Measurements from ENCODE around the gene TCTN3.
"Not testable (repeated sequence)": the region's sequence is repeated elsewhere in the genome, so short reads cannot be mapped to it uniquely, and the experiment has no call there.

The TCTN3 gene

DNA sequence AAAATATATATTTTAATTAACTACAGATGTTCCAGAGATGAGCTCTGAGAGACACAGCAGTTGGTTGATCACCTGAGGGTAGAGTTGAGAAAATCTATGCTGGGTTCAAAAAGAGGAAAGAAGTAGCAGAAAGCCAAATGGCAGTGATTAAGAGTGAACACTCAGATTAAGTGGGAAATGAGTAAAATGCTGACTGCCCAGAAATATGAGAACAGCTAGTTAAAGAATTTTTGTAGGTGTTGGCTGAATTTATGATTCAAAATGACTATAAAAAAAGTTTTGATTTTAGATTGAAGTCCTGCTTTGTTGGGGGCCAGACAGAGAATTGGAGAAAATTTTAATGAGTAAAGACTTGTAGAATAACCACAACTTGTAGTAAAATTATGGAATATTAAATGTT is 9.8 kb downstream of the TCTN3 start:
- DNase-seq = no peak

DNA sequence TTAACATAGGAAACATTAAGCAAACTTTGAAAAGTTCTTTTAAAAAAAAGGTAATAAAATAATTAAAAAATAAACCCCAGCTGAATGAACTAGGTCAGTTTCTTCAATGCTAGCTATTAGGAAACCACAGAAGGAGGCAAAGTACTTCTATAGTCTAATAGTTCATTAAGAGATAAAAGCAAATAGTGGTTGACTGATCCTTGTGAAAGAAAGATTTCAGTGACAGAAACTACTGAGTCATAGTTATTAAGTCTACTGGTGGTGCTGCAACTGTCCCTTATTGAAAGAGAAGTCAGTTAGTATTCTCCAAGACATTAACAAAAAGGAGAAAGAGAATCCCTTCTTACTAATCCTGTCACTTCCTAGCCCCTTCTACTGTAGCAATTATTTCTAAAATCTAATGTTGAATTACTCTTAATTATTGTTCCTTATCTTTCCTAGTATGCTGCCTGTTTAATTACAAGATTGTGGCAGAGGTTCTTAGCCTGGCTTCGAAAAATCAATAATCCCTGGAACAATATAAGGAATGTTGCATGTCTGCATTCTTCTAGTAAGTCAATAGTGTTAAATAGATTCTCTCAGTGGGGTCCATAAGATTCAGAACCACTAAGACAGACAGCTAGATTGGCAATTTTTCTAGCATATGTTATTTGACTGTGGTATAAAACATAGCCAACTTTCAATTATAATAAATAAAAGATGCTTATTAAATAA is 18.2 kb downstream of the TCTN3 start:
- no peak for DNase-seq

DNA sequence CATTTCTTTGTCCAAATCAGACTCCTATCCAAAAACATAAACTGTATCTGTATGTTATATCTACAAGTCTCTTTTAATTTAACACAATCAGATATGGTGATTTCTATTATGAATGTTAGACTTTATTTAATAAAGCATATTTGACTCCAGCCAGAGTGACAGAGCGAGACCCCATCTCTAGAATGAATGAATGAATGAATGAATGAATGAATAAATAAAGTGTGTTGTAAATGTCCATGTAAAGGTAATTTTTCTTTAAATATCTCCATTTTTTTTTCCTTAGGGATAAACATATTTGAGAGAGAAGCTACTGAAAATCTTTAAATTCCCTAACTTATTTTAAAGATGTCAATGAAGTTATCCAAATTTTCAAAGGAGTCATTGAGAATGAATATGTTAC is 19.1 kb downstream of the TCTN3 start:
- DNase-seq = no peak

DNA sequence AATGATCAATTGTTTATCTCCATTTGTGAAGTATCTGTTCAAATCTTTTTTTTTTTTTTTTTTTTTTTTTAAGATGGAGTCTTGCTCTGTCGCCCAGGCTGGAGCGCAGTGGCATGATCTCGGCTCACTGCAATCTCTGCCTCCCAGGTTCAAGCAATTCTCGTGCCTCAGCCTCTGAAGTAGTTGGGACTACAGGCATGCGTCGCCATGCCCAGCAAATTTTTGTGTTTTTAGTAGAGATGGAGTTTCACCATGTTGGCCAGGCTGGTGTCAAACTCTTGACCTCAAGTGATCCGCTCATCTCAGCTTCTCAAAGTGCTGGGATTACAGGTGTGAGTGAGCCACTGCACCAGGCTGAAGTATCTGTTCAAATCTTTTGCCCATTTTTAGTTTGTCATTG is 21.1 kb downstream of the TCTN3 start:
- DNase-seq = not testable (repeated sequence)

DNA sequence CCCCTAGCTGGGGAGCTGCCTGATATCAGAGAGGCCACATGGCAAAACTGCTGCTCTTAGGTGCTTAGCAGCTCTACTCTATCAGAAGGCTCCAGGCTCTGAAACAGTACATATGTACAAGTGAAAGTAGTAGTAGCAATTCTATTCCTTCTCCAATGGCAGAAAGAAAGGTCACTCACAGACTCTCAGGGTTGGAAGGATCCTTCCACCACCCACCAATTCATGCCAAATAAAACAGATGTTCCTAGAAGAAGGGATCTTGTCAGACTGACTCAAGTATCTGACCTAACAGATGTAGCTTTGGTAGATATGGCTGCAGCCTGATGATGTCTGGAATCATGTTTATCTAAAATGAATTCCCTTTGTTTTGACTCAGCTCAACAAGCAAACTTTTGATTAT is 29.2 kb downstream of the TCTN3 start:
- no peak for DNase-seq

DNA sequence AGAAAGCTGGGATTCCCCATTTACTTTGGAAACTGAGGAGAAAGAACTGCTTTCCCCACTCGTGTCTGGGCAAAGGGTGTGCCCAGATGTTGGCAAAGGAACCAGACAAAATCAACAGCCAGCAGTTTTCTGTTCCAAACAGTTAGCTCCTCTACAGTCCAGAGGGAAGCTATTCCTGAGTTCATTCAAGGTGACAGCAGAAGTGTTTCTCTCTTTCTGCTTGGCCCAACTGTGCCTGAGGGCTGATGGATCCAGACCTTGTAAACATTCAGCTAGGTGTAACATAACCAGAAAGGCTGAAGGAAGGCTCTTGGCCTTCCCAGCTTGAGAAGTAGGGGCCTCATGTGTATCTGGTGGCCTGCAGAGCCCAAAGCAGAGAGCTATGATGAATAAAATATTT is 30.2 kb downstream of the TCTN3 start:
- DNase-seq = no peak

DNA sequence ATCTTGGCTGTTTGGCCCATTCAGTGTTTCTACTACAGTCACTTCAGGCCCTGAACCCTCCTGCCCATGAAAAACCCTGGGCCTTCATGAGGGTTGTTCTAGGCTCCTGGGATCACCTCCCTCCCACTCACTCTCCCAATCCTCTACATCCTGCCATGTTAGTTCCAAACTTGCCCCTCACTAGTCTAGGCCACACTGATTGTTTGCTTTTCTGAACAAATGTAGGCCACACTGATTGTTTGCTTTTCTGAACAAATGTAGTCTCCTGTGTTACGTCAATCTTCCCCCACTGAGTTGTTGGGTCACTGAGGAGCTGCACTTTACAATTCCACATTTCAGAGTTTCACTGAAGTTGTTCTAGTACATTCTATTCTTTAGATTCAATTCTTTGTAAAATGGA is 31.9 kb downstream of the TCTN3 start:
- DNase-seq = no peak

DNA sequence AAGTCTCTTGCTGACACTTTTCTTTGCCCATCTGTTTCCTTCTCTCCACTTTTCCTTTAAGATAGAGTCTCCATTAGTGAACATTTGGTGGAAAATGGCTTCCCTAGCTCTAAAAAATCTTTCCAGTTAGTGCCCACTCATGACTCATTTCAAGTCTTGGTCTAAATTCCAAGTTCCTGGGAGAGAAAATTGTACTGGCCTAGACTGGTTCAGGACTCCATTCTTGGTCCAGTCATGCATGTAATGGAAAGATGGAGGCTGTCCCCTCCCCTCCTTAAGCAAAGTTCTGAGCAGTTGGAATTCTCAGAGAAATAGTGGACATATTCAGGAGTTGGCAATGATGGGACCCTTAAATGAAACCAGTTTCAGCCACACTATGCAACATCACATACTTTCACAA is 33.4 kb downstream of the TCTN3 start:
- DNase-seq = no peak

DNA sequence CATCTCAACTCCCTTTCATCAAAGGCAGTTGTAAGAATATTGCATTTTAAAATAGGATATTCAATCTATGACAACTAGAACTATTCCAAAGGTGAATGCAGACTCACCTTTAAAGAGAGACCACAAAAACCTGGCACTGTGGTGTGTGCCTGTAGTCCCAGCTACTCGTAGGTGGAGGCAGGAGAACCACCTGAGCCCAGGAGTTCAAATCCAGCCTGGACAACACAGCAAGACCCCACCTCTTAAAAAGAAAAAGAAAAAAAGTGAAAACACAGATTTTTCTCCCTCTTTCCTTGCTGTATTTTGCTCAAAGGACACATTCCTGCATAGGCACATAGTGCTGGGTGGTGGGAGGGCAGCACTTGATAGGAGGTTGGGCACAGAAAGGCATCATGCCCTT is 36.5 kb downstream of the TCTN3 start:
- DNase-seq = no peak

DNA sequence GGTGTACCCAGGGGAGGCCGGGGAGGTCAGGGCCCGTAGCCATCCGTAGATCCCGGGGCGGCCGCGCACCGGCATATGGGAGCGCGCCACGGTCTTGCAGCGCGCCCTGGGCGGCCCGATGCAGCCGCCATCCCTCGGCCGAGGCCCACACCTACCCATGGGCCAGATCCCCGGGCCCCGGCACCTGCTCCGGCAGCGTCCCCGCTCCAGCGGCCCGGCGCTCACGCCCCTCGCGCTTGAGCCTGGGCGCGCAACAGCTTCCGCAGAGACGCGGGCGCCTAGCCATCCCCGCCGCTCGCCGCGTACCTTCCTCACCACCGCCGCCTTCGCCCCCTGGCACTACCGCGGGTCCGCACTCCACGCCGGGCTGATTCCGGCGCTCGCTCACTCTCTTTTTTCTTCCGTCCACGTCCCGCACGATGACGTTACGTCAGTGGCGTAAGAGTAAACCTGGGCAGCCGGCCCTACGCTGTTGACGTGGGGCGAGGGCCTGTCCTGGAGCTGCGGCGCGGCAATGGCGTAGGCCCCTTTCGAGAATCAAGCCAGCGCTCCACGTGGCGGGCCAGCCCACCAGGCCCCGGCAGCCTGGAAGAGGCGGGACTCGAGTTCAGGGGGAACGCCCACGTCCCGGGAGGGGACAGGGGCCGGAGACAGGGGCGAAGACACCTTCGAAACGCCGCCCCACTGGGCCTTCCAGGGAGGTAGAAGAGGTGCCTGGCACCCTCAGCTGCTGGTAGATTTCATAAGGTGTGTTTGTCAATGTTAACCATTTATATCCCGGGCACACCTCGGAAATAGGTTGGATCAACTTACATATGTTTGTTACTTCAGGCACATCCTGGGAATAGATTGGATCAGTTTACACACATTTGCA is 37.2 kb downstream of the TCTN3 start, which contains the start of gene ALDH18A1:
Gene ALDH18A1 (minus strand): TSS at position 421 of the 874 bp plus-strand sequence. CDS start 3,334 bp downstream, outside the sequence.
- DNase-seq = peak; percentile 57

DNA sequence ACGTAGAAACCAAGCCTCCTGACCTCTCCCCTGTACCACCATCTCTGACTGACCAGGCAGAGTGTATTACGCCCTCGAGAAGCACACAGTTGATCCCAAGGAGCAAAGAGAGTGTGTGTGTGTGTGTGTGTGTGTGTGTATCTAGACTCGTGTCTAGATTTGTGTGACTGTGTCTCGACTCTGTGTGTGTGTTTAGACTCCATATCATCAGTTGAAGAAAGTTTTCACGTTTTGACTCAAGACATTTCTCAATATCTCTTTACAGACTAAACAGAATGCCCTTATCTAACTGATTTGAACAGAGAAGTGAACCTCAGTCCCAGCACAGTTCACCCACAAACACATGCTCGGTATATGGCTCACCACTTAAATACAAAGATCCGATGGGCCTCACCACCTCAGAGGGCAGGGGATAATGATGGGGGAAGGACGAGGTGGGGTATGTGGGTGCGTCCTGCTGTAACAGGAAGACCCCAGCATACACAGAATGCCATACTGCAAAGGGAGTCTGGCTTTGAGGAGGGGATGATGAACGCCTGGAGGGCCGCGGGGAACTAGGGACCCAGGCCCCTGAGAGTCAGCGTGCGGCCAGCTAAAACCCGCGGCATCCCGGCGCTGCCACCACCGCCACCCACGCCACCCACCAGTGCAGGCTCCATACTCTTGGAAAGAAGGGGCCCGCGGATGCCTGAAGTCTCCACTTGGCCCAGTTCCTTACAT is 38.0 kb downstream of the TCTN3 start:
- DNase-seq = no peak

DNA sequence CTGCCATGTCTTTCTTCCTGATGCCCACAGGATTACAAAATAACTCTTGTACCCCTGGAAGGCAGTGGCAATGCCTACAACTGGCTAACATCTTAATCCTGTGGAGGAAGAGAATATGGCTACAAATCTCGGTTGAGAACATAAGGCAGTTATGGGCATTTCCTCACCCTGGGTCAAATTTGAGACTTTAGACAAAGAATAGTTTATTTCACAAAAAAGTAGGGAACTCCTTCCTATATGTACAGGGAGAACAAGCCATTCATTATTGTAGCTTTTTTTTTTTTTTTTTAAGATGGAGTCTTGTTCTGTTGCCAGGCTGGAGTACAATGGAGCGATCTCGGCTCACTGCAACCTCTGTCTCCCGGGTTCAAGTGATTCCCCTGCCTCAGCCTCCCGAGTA is 39.8 kb downstream of the TCTN3 start:
- DNase-seq = no peak

DNA sequence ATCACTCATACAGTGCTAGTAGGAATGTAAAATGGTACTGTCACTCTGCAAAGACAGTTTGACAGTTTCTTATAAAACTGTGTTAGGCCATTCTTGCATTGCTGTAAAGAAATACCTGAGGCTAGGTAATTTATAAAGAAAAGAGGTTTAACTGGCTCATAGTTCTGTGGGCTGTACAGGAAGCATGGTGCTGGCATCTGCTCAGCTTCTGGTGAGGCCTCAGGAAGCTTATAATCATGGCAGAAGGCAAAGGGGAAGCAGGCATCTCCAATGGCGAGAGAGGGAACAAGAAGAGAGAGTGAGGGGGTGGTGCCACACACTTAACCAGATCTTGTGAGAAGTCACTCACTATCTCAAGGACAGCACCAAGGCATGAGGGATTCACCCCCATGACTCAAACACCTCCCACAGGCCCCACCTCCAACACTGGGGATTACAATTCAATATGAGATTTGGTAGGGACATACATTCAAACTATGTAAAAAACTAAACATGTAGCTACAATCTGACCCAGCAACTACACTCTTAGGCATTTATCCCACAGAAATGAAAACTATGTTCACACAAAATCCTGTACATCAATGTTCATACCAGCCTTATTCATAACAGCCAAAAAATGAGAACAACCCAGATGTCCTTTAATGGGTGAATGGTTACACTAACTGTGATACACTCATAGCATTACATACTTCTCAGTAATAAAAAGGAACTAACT is 42.2 kb downstream of the TCTN3 start:
- DNase-seq = no peak

DNA sequence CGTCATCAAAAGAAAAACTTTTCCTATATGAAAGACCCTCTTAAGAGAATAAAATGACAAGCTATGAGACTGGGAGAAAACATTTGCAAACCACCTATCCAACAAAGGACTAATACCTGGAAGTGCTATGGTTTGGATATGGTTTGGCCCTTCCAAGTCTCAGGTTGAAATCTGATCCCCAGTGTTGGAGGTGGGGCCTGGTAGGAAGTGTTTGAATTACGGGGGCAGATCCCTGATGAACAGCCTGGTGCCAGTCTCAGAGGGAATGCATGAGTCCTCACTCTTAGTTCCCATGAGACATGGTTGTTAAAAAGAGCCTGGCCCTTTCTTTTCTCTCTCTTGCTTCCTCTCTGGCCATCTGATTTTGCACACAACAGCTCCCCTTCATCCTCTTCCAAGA is 43.5 kb downstream of the TCTN3 start:
- no peak for DNase-seq

DNA sequence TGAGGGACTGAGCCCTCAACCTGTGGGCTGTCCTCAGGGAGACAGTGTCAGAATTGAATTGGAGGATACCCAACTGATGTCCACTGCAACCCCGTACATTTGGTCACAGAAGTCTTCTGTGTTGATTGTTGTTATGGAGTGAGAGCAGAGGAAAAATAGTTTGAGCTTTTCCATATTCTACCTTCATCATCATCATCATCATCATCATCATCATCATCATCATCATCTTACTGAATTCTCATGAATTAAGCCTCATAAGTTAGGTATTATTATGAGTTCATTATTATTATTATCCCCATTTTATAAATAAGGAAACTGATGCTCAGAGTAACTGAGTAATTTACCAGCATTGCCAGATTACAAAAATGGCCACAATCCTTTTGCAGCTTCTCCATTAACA is 45.6 kb downstream of the TCTN3 start:
- no peak for DNase-seq

DNA sequence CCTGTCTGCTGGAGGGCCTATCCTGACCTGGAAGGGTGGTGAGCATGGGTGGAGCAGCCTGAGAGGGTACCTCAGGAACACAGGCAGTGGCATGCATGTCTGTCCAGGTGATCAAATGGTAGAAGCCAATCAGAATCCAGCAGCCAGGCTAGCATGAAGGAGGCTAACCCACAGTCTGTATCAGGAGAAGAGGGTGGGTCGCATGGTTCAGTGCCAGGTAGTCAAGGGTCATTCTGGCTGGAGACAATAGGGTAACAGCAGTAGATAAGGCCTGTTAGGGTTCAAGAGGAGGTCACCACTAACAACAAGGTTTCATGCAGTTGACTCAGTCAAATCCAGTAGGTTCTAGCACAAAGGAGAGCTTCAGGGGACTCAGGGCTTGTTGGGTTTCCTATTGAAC is 47.6 kb downstream of the TCTN3 start:
- DNase-seq = no peak

DNA sequence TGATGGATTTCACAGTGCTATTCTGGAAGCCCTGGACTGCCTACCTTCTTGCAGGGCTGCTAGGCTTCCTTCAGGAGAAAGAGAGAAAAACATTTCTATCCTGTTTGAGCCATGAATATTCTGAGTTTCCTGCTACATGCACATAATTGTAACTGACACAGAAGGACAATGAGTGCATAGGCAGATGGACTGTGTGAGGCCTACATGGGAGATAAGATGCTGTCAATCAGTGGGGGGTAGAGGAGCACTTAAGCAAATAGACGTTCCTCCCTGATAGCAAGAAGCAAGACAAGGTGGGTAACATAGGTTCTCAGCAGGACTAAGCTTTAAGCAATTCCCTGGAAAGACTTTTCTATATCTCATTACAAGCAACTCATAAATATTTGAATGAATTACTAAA is 48.8 kb downstream of the TCTN3 start:
- no peak for DNase-seq

DNA sequence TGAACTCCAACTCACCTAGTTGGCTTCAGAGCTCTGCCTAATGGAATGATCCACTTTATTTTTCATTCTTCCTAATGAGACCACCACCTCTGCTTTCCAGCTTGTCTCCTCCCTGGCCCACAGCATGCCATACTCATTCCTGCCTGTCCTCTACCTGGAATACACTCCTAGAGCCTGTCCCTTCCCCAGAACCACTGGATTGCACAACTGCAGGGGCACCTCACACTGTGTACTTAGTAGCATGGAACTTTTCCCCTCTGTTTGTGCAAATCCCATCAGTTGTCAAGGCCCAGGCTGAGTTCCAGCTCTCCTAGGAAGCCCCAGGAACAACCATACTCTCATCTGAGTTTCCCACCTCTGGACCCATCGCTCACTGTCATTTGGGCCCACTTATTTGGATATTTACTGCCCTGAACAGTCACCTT is 52.8 kb downstream of the TCTN3 start:
- no peak for DNase-seq

DNA sequence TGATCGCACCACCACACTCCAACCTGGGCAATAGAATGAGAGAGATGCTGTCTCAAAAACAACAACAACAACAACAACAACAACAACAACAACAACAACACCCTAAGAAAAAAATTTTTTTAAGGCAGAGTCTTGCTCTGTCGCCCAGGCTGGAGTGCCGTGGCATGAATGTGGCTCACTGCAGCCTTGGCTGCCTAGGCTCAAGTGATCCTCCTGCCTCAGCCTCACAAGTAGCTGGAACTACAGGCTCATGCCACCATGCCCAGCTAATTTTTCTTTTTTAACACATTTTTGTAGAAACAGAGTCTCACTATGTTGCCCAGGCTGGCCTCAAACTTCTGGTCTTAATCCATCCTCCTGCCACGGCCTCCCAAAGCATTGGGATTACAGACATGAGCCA is 55.8 kb downstream of the TCTN3 start:
- DNase-seq = no peak

DNA sequence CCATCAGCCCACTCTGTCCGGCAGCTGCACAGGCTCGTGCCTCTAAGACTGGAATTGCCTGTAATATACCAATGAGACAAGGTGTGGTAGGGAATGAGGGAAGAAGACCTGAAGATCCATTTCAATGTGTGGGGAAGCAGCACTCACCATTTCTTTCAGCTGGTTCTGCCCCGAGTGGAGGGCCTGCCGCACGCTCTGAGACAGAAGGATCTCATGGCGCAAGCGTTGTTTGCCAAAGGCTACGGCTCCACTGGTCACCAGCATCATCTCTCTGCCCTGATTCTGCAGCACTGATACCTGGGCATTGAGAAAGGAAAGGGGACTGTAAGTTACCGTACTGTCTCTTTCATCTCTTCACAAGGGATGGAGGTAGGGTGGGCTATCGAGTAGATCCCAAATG is 56.6 kb downstream of the TCTN3 start:
- DNase-seq = no peak

DNA sequence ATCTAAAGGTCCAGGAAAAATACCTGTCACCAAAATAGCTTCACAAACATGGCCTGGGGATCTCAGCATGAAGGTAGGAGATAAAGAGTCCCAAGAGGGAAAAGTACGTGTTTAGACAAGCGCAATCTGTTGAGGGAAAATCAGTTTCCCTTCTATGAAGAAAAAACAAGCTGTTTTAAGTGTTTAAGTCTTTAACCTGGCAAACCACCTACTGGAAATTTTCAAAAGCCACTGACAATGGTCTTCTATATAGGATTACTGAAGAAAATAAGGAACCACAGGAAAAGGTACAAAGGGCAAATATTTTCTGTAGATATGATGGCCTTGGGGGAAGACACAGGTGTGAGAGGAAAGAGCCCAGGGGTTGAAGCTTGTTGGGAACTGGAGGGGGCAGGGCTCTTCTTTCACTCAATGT is 58.4 kb downstream of the TCTN3 start:
- no peak for DNase-seq

DNA sequence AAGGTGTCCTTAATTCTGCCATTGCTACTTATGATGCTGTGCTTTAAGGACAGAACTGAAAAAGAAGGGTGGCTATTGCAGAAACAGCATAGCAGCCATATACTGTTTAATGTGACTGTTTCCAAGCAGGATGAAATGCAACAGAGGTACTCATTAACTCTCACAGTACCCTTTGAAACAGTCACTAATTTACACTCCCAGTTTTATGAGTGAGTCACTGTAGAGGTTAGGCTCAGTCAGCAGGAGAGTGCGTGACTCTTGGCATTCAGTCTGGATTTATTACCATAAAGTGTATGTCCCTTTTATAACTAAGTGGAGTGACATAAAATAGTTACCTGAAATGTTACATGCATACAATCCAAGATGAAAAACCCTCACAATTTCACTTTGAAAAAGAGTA is 64.9 kb downstream of the TCTN3 start:
- DNase-seq = no peak

DNA sequence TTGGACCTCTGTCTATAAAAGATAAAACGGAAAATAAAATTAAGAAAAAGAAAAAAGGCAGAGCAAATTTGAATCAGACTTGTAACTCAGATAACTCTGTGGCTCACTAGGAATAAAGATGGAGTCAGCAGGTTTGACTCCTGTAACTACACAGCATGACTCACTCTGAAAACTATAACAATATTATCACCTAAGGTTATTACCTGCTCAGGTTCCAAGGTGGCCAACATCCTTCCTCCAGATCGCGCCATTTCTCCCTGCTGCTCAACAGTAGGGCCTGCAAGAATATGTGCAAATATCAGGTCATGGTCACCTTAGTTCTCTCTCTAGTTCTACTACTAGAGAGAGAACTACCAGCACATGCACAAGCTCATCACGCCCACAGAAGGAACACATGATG is 67.2 kb downstream of the TCTN3 start:
- no peak for DNase-seq

Data from DMS153 (cell line).